ENCODE results near the gene PYGM.

GRCh38 chr11:64723907-64724862, 35.6 kb downstream of the PYGM start:
- TF ChIP-seq POLR2A (IDR thresholded peaks at IDR 0.05; ENCODE audit: low read length) (no peak), GATA1 (IDR thresholded peaks at IDR 0.05; ENCODE audit: low read depth, low read length) (no peak)

Measured in erythroblast (primary cell).